GM12878 (cell line): ENCODE results near the gene KRTAP10-2. TPM values are rescaled to one million over a fixed set of nuclear protein-coding genes. Genes with fewer than 3 reads are reported as not detected.
"Not testable (repeated sequence)": the region's sequence is repeated elsewhere in the genome, so short reads cannot be mapped to it uniquely, and the experiment has no call there.

Experiments
- ATAC-seq: fragments of 200-7000 bp; cut with Tn5 transposase; 3 replicates; pipeline ENCODE4 v1.9.1; 2020; ENCODE audit warnings: mild to moderate bottlenecking, moderate library complexity
- BruUV-seq: library from RNA; stranded (reverse); fragments of 400-500 nt; replicated peaks from 2 replicates; lab custom pipeline; 2021; lab: Mats Ljungman, UMichigan
- CTCF ChIA-PET: fragments of 300-600 bp; sonication (Branson Sonifier 250); formaldehyde crosslinking; extraction: SDS; loops from one replicate; lab custom pipeline; 2021; ENCODE audit warnings: inconsistent platforms; lab: Yijun Ruan, JAX
- POLR2A ChIA-PET: fragments of 350-600 bp; formaldehyde crosslinking; extraction: SDS; loops from one replicate; lab custom pipeline; 2021; ENCODE audit warnings: inconsistent platforms; lab: Charles Lee
- RAD21 ChIA-PET: fragments of 300-600 bp; sonication (Branson Sonifier 250); formaldehyde crosslinking; loops from one replicate; lab custom pipeline; 2023; ENCODE audit warnings: antibody characterized with exemption; ENCODE audit not compliant: unreplicated experiment; lab: Charles Lee
- SMC1A ChIA-PET: fragments of 300-600 bp; sonication (Branson Sonifier 250); formaldehyde crosslinking; loops from one replicate; lab custom pipeline; 2023; ENCODE audit not compliant: unreplicated experiment, uncharacterized antibody; lab: Charles Lee
- DNase-seq: peaks from one replicate; pipeline ENCODE4 v3.0.0-alpha.2; 2011; ENCODE audit warnings: low read depth, low spot score
- FAIRE-seq: peaks from 3 replicates; lab custom pipeline; 2011; peaks lifted over from hg19 to GRCh38; lab: Jason Lieb, UNC
- H2AFZ ChIP-seq: 2 replicates; pipeline ENCODE4 v1.6.0; 2011; ENCODE audit warnings: low read depth, low read length, control low read depth; ENCODE audit not compliant: control insufficient read depth
- H3K27ac ChIP-seq: 2 replicates; pipeline ENCODE4 v1.5.1; 2011; ENCODE audit warnings: control low read depth; ENCODE audit not compliant: control insufficient read depth, insufficient read depth
- H3K27me3 ChIP-seq, 2 experiments: replicated peaks in 1 of 2; 2 replicates each; pipeline versions ENCODE4 v1.6.0 to v1.6.1; 2011; ENCODE audit warnings: low read length in 1 of 2; ENCODE audit not compliant: control insufficient read depth in 2 of 2, insufficient read depth in 2 of 2
- H3K36me3 ChIP-seq, 2 experiments: 2 replicates each; pipeline ENCODE4 v1.5.1; 2011; ENCODE audit warnings: low read length in 1 of 2; ENCODE audit not compliant: control insufficient read depth in 2 of 2, insufficient read depth in 2 of 2
- H3K4me1 ChIP-seq: 2 replicates; pipeline ENCODE4 v1.6.1; 2011; ENCODE audit warnings: mild to moderate bottlenecking, low read length, moderate library complexity, mixed read lengths; ENCODE audit not compliant: control insufficient read depth, insufficient read depth
- H3K4me2 ChIP-seq: 2 replicates; pipeline ENCODE4 v1.6.0; 2011; ENCODE audit warnings: control low read depth; ENCODE audit not compliant: control insufficient read depth, insufficient read depth
- H3K4me3 ChIP-seq: fragments of 200-600 bp; sonication (generic); 2 replicates; pipeline ENCODE4 v1.5.1; 2016
- H3K79me2 ChIP-seq: 2 replicates; pipeline ENCODE4 v1.6.0; 2011; ENCODE audit warnings: low read length; ENCODE audit not compliant: control insufficient read depth, insufficient read depth
- H3K9ac ChIP-seq: 2 replicates; pipeline ENCODE4 v1.8.0; 2011; ENCODE audit warnings: low read length, control low read depth, mixed read lengths; ENCODE audit not compliant: control insufficient read depth, insufficient read depth
- H3K9me3 ChIP-seq: replicated peaks from 3 replicates; pipeline ENCODE4 v1.5.1; 2011; ENCODE audit warnings: mild to moderate bottlenecking, low read length; ENCODE audit not compliant: control insufficient read depth, insufficient read depth
- H4K20me1 ChIP-seq: 2 replicates; pipeline ENCODE4 v1.6.0; 2011; ENCODE audit not compliant: control insufficient read depth, insufficient read depth
- BCL3 ChIP-seq: IDR thresholded peaks from 2 replicates; pipeline ENCODE4 v1.6.1; 2011; ENCODE audit warnings: borderline replicate concordance, low read depth, mild to moderate bottlenecking, moderate library complexity, low read length; ENCODE audit not compliant: insufficient read depth, poor library complexity, severe bottlenecking
- E2F4 ChIP-seq: IDR thresholded peaks from 2 replicates; pipeline ENCODE4 v1.6.1; 2012; ENCODE audit warnings: low read depth, low read length, improper control_type of control experiment
- IKZF1 ChIP-seq: fragments of 450-650 bp; conservative IDR thresholded peaks from 2 replicates; pipeline ENCODE4 v1.6.1; 2017; ENCODE audit warnings: antibody characterized with exemption, mild to moderate bottlenecking
- KLF5 ChIP-seq: fragments of 450-650 bp; IDR thresholded peaks from 2 replicates; pipeline ENCODE4 v1.6.1; 2014; ENCODE audit warnings: mild to moderate bottlenecking; ENCODE audit not compliant: partially characterized antibody
- RAD21 ChIP-seq: IDR thresholded peaks from 2 replicates; pipeline ENCODE4 v1.6.1; 2011; ENCODE audit warnings: mild to moderate bottlenecking, low read depth, low read length, moderate library complexity; ENCODE audit not compliant: insufficient read depth
- TARDBP ChIP-seq: IDR thresholded peaks from 2 replicates; pipeline ENCODE4 v1.6.1; 2016; ENCODE audit warnings: borderline replicate concordance
- TCF3 ChIP-seq: IDR thresholded peaks from 2 replicates; pipeline ENCODE4 v1.6.1; 2012; ENCODE audit warnings: low read depth, mild to moderate bottlenecking, low read length, borderline replicate concordance; ENCODE audit not compliant: insufficient read depth
- WGBS: methylation state at CpG from one replicate; pipeline ENCODE4 v1.1.6; 2016; ENCODE audit warnings: low lambda C conversion rate; ENCODE audit not compliant: insufficient replicate concordance, insufficient coverage; ENCODE audit errors: missing lambda C conversion rate; 5-methylcytosine and 5-hydroxymethylcytosine counted together
- in situ Hi-C: fragments of 300-500 bp; cut with MboI; formaldehyde crosslinking; loops from 9 replicates; pipeline ENCODE4 v1.14.3; 2018; ENCODE audit warnings: mixed read lengths
- intact Hi-C: fragments of 100-400 bp; cut with micrococcal nuclease; formaldehyde crosslinking; loops from one replicate; pipeline ENCODE4 v1.14.2; 2022; ENCODE audit not compliant: unreplicated experiment
- polyA plus RNA-seq, 11 experiments: library from polyadenylated mRNA; depleted of rRNA in 4 of 11; unstranded in 6 of 11; stranded (reverse) in 5 of 11; fragments of >200 nt; fragmentation: Nextera tagmentation in 4 of 11; fragmentation: Illumina TruSeq in 1 of 11; extraction: Ambion mirVana in 4 of 11; extraction: Trizol in 1 of 11; gene quantifications; 1 replicate in 1 of 11; 2 replicates in 10 of 11; pipeline versions ENCODE4 v1.2.1 to v1.2.3, GENCODE V29; 2011 to 2016; ENCODE audit warnings: inconsistent platforms in 2 of 11, missing spikeins in 2 of 11, low read depth in 1 of 11
- total RNA-seq, 4 experiments: library from RNA; depleted of rRNA in 3 of 4; stranded (reverse); fragments of >200 nt in 3 of 4; fragmentation: Illumina TruSeq in 1 of 4; extraction: Trizol in 1 of 4; gene quantifications; 2 replicates each; pipeline versions ENCODE4 v1.2.1 to v1.2.3, GENCODE V29; 2013 to 2021

The KRTAP10-2 gene
- total and polyA plus RNA-seq, 10 of the 15 experiments (the other 5 are each of a cell fraction or from before 2014, with no cell fraction given), result not detected

GRCh38 chr21:44581158-44581557, 29.9 kb upstream of the KRTAP10-2 start:
- no peak overlapping the region for H3K4me3 ChIP-seq
- FAIRE-seq, result no peak
- ChIA-PET RAD21 (no interaction called here), POLR2A (no interaction called here), CTCF (no interaction called here), SMC1A (no interaction called here)
- H4K20me1 ChIP-seq, result no peaks in the 10 kb centered on the region
- intact Hi-C loops, result no loop called here
- H3K4me2 ChIP-seq, result no peak overlapping the region
- H3K79me2 ChIP-seq, result no peaks in the 10 kb centered on the region
- no peak overlapping the region for H3K9ac ChIP-seq
- peaks cover 5% of the 10 kb centered on the region; the same call in 2 of the 3 replicates for H3K9me3 ChIP-seq
- 32% methylated on average over 3 of the region's 3 CpGs for WGBS
- DNase-seq, result no peak
- H3K27me3 ChIP-seq, result no peaks in the 10 kb centered on the region
- no peaks in the 10 kb centered on the region for H3K4me1 ChIP-seq
- no TSS peak for BruUV-seq
- H3K36me3 ChIP-seq, result no peaks in the 10 kb centered on the region
- in situ Hi-C loops, result no loop called here
- TF ChIP-seq E2F4, result no peak
- TF ChIP-seq BCL3, result no peak
- TF ChIP-seq TARDBP, result no peak
- no peak for TF ChIP-seq IKZF1
- no peak for TF ChIP-seq RAD21
- TF ChIP-seq TCF3, result no peak
- no peak for TF ChIP-seq KLF5
- no peak for ATAC-seq
- H2AFZ ChIP-seq, result no peak overlapping the region
- no peak overlapping the region for H3K27ac ChIP-seq

- POLR2A ChIA-PET, H3K36me3 ChIP-seq, DNase-seq, H3K4me3 ChIP-seq, in situ Hi-C loops, H2AFZ ChIP-seq, H3K27me3 ChIP-seq, H4K20me1 ChIP-seq, FAIRE-seq, H3K4me2 ChIP-seq, SMC1A ChIA-PET, H3K9ac ChIP-seq, H3K79me2 ChIP-seq, ATAC-seq, H3K27ac ChIP-seq, intact Hi-C loops, RAD21 ChIA-PET, H3K9me3 ChIP-seq, H3K4me1 ChIP-seq, BruUV-seq: not testable (repeated sequence)
- CTCF ChIA-PET, result interaction anchor here (0.6 kb wide), 1 partner anchor 1487 kb away, joined by 3 read pairs; no protein-coding TSS in a partner anchor
- 47% methylated on average over 19 of the region's 19 CpGs for WGBS
Measured at GRCh38 chr21:44580231-44580821, 29.0 kb upstream of the KRTAP10-2 start, which contains the start of gene KRTAP10-5. KRTAP10-5 (minus strand) TSS chr21:44580604; CDS start chr21:44580578, 26 bp downstream.
